A549 (cell line): ENCODE results near the gene KCNQ1. TPM values are rescaled to one million over a fixed set of nuclear protein-coding genes. Genes with fewer than 3 reads are reported as not detected.

Experiments used
- ATAC-seq, 2 experiments: fragments of 200-7000 bp in 1 of 2; fragments of >200 bp in 1 of 2; cut with Nextera tagmentation in 1 of 2; cut with Tn5 transposase in 1 of 2; 3 replicates each; pipeline versions ENCODE4 v1.8.0 to v1.9.1; 2018 to 2020; ENCODE audit warnings: mild to moderate bottlenecking in 1 of 2, moderate library complexity in 1 of 2
- CTCF ChIA-PET: fragments of 300-600 bp; sonication (Branson Sonifier 250); formaldehyde crosslinking; extraction: SDS; loops from one replicate; lab custom pipeline; 2021; ENCODE audit warnings: antibody characterized with exemption, inconsistent platforms; lab: Yijun Ruan, JAX
- POLR2A ChIA-PET: fragments of 350-600 bp; formaldehyde crosslinking; extraction: SDS; loops from one replicate; lab custom pipeline; 2021; ENCODE audit warnings: antibody characterized with exemption, inconsistent platforms; lab: Yijun Ruan, JAX
- DNase-seq, 2 experiments: peaks; one replicate each; pipeline versions ENCODE4 v3.0.0 to v3.0.0-alpha.2; 2011 to 2016; ENCODE audit warnings: low read depth in 1 of 2, low spot score in 1 of 2
- FAIRE-seq: peaks from 2 replicates; lab custom pipeline; 2011; peaks lifted over from hg19 to GRCh38; lab: Jason Lieb, UNC
- H3K27ac ChIP-seq, 2 experiments: fragments of >200 bp; sonication (Bioruptor Twin); formaldehyde crosslinking; 3 replicates each; pipeline ENCODE4 v1.5.1; 2016 to 2017
- H3K4me1 ChIP-seq: fragments of >200 bp; sonication (Bioruptor Twin); formaldehyde crosslinking; 3 replicates; pipeline ENCODE4 v1.6.1; 2016
- H3K4me2 ChIP-seq: fragments of >200 bp; sonication (Bioruptor Twin); formaldehyde crosslinking; 3 replicates; pipeline ENCODE4 v1.6.1; 2016
- H3K4me3 ChIP-seq: fragments of >200 bp; sonication (Bioruptor Twin); formaldehyde crosslinking; 3 replicates; pipeline ENCODE4 v1.5.1; 2016
- H3K9me3 ChIP-seq: fragments of >200 bp; sonication (Bioruptor Twin); formaldehyde crosslinking; 3 replicates; pipeline ENCODE4 v1.6.1; 2016
- BHLHE40 ChIP-seq: IDR thresholded peaks from 2 replicates; pipeline ENCODE4 v1.6.1; 2012; ENCODE audit warnings: low read depth, low read length, inconsistent platforms
- FOSB ChIP-seq: fragments of 250-450 bp; sonication (Bioruptor Pico); IDR thresholded peaks from 2 replicates; pipeline ENCODE4 v1.5.0; 2020; ENCODE audit warnings: mild to moderate bottlenecking, moderate library complexity
- FOSL2 ChIP-seq, 2 experiments: fragments of 450-650 bp in 1 of 2; fragments of >200 bp in 1 of 2; sonication (Bioruptor Twin) in 1 of 2; formaldehyde crosslinking; IDR thresholded peaks; 2 replicates each; pipeline versions ENCODE4 v1.5.0 to v1.6.1; 2016 to 2020; ENCODE audit warnings: mild to moderate bottlenecking in 1 of 2, moderate library complexity in 1 of 2
- HEYL ChIP-seq: fragments of 250-450 bp; sonication (Bioruptor Pico); IDR thresholded peaks from 2 replicates; pipeline ENCODE4 v1.8.0; 2021; ENCODE audit warnings: mild to moderate bottlenecking, moderate library complexity
- JUNB ChIP-seq: fragments of >200 bp; sonication (Bioruptor Twin); formaldehyde crosslinking; IDR thresholded peaks from 2 replicates; pipeline ENCODE4 v1.6.1; 2016
- NR3C1 ChIP-seq: fragments of >200 bp; sonication (Bioruptor Twin); formaldehyde crosslinking; IDR thresholded peaks from 3 replicates; pipeline ENCODE4 v1.6.1; 2017
- RARB ChIP-seq: fragments of 250-450 bp; sonication (Bioruptor Pico); IDR thresholded peaks from 2 replicates; pipeline ENCODE4 v1.8.0; 2021; ENCODE audit warnings: mild to moderate bottlenecking, moderate library complexity
- RFX5 ChIP-seq: fragments of 450-650 bp; IDR thresholded peaks from 2 replicates; pipeline ENCODE4 v1.7.1; 2014; ENCODE audit warnings: antibody characterized with exemption, mild to moderate bottlenecking, moderate library complexity
- WGBS: methylation state at CpG from one replicate; pipeline ENCODE4 v1.1.6; 2017; ENCODE audit errors: missing lambda C conversion rate; 5-methylcytosine and 5-hydroxymethylcytosine counted together
- polyA plus RNA-seq, 4 experiments: library from polyadenylated mRNA; depleted of rRNA in 3 of 4; stranded (reverse); fragments of >200 nt; fragmentation: RNase III in 1 of 4; extraction: RNeasy Plus Mini Kit Qiagen cat#74134 plus additional on column Dnase treatment in 1 of 4; gene quantifications; 2 replicates in 3 of 4; 3 replicates in 1 of 4; pipeline ENCODE4 v1.2.3, GENCODE V29; 2011 to 2017
- TF ChIP-seq, protein P1 (sequence below): fragments of 250-450 bp; sonication (Bioruptor Pico); IDR thresholded peaks from 2 replicates; pipeline ENCODE4 v1.5.0; 2021; ENCODE audit warnings: mild to moderate bottlenecking, moderate library complexity, borderline replicate concordance
- TF ChIP-seq, protein P2 (sequence below): fragments of >200 bp; sonication (Bioruptor Twin); formaldehyde crosslinking; IDR thresholded peaks from 3 replicates; pipeline ENCODE4 v1.6.1; 2016

KCNQ1 gene
- polyA plus RNA-seq, 2 of the 4 experiments (the other 2 are of a cell fraction): 0.14 to 0.17 TPM

DNA sequence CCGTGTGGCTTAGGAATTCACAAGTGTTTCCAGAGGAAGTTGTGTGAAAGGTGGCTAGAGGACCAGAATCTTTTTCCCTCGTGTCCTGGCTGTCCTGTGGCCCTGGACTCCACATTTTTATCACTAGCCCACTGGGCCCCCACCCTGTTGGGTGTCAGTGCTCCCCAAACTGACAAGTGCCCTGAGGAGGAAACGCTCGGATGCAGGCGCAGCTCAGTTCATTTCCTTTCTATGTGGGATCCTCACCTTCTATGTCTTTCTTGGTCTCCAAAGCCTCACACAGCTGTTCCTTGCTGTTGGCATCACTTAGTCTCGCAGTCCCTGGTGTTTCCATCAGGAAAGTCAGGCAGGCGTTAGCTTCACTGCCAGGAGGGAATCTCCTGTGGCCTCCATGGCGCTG is 323.0 kb downstream of the KCNQ1 start:
- no peaks in the 10 kb centered on the region for H3K9me3 ChIP-seq
- no peak for FAIRE-seq
- TF ChIP-seq RFX5 (no peak), NR3C1 (no peak), RARB (CRISPR knock-in tag) (no peak), BHLHE40 (no peak), HEYL (CRISPR knock-in tag) (no peak)
- TF ChIP-seq, protein P1, sequence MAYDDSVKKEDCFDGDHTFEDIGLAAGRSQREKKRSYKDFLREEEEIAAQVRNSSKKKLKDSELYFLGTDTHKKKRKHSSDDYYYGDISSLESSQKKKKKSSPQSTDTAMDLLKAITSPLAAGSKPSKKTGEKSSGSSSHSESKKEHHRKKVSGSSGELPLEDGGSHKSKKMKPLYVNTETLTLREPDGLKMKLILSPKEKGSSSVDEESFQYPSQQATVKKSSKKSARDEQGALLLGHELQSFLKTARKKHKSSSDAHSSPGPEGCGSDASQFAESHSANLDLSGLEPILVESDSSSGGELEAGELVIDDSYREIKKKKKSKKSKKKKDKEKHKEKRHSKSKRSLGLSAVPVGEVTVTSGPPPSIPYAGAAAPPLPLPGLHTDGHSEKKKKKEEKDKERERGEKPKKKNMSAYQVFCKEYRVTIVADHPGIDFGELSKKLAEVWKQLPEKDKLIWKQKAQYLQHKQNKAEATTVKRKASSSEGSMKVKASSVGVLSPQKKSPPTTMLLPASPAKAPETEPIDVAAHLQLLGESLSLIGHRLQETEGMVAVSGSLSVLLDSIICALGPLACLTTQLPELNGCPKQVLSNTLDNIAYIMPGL (CRISPR knock-in tag): no peak
- H3K4me1 ChIP-seq: peaks cover 9% of the 10 kb centered on the region; the same call in 1 of the 3 replicates
- POLR2A ChIA-PET: no interaction called here
- WGBS: 65% methylated on average over 8 of the region's 8 CpGs
- H3K4me3 ChIP-seq: no peak overlapping the region
- CTCF ChIA-PET: interaction anchor here (0.8 kb wide), 1 partner anchor 76 kb away, joined by 3 read pairs; no protein-coding TSS in a partner anchor
- no peak for ATAC-seq
- no peak overlapping the region for H3K27ac ChIP-seq
- no peak overlapping the region for H3K4me2 ChIP-seq
- DNase-seq: no peak

DNA sequence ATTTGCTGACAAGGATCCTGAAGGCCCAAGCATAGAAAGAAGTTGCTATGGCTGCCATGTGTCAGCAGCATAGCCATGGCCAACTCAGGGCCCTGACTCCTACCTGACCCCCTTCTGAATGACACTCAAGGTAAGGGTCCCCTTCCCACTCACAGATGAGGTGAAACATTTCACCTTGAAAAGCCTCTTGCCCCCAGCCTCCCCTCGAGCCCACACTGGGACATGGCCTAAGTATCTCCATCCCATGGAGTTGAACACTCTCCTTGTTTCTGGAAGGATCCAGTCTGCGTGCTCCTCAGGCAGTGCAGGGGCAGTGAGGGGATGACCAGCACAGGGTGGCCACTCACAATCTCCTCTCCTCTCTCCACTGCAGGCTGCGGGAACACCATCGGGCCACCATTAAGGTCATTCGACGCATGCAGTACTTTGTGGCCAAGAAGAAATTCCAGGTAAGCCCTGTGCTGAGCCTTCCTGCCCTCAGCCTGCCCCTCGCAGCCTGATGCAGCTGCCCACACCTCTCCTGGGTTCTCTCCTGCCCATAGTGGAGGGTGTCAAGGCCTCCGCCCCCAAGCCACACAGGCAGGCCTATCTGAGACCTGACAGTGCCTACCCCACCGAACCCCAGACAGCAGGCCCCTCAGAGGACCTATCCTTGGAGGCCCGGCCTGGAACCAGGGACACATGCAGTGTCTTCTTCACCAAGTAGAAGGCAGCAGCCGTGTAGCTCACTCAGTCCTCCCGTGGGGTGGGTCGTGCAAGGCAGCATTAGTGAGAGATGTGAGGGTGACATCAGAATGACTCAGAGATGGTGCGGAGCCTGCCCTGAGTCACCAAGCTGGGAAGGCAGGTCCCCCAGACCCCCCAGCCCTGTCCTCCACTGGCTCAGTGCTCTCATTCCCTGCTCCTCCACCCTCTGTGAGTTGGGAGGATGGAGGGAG is 323.9 kb downstream of the KCNQ1 start:
- Histone ChIP-seq H3K4me2 (peak overlapping the region; percentile 13; the same call in 2 of the 3 replicates), H3K9me3 (no peaks in the 10 kb centered on the region), H3K27ac (peak overlapping the region in 1 of 2 experiments; percentile 57; a peak in 1 of 6 replicates), H3K4me1 (peaks cover 9% of the 10 kb centered on the region; the same call in 1 of the 3 replicates), H3K4me3 (no peak overlapping the region)
- ChIA-PET CTCF (interaction anchor here (1.7 kb wide), 1 partner anchor 10 kb away, joined by 3 read pairs; no protein-coding TSS in a partner anchor), POLR2A (no interaction called here)
- DNase-seq (peak; percentile 14 to 65), ATAC-seq (peak; percentile 69 to 70; a peak in 5 of 6 replicates), FAIRE-seq (no peak)
- TF ChIP-seq JUNB (0 out of 2 replicates have a peak, but pooled peaks have one; percentile 16), FOSB (CRISPR knock-in tag) (no peak), FOSL2 (IDR thresholded peaks at IDR 0.05) (0 out of 2 replicates have a peak, but pooled peaks have one; percentile 21), FOSL2 (CRISPR knock-in tag; IDR thresholded peaks at IDR 0.05) (peak; percentile 38)
- WGBS: 43% methylated on average over 8 of the region's 14 CpGs

DNA sequence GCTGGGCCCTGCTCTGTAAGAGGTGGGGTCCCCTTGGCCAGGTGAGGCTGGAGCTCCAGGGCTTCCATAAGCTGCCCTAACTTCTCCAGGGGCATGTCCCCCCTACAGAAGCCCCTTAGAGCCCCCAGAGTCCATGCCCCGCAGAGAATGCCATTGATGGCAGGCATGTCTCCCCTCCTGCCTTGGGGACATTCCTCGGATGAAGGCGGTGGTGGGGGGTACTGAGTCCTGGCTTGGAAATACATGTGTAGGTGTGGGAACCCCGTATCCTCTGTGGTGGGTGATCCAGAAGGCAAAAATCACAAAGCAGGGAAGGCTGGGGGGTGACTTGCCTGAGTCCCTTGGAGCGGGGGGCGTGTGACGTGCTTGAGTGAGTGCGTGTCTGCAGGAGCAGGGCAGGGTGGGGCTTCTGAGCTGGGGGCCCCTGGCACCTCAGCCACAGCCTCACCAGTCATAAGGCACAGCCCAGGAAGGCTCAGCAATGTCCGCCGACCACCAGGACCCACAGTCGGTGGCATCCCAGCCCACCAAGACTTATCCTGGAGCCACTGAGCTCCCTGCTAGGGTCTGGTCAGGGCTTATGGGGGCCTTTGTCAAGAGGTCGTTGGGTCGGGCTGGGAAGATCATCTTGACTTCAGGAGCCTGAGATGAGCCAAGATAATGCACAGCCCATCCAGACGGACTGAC is 324.7 kb downstream of the KCNQ1 start:
- H3K4me3 ChIP-seq: no peak overlapping the region
- WGBS: 79% methylated on average over 12 of the region's 14 CpGs
- CTCF ChIA-PET: interaction anchor here (1.7 kb wide), 1 partner anchor 11 kb away, joined by 3 read pairs; no protein-coding TSS in a partner anchor

More for the DNA sequence above, 324.7 kb downstream of the KCNQ1 start:
- peak overlapping the region in 1 of 2 experiments; percentile 57; a peak in 1 of 6 replicates for H3K27ac ChIP-seq
- ATAC-seq: no peak
- POLR2A ChIA-PET: no interaction called here
- TF ChIP-seq BHLHE40: no peak
- TF ChIP-seq, protein P2, sequence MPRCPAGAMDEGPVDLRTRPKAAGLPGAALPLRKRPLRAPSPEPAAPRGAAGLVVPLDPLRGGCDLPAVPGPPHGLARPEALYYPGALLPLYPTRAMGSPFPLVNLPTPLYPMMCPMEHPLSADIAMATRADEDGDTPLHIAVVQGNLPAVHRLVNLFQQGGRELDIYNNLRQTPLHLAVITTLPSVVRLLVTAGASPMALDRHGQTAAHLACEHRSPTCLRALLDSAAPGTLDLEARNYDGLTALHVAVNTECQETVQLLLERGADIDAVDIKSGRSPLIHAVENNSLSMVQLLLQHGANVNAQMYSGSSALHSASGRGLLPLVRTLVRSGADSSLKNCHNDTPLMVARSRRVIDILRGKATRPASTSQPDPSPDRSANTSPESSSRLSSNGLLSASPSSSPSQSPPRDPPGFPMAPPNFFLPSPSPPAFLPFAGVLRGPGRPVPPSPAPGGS: no peak
- TF ChIP-seq, all 56 proteins: peak for 0
- H3K9me3 ChIP-seq: no peaks in the 10 kb centered on the region
- FAIRE-seq (no peak), DNase-seq (no peak)
- peak overlapping the region; percentile 13; the same call in 2 of the 3 replicates for H3K4me2 ChIP-seq
- peaks cover 9% of the 10 kb centered on the region; the same call in 1 of the 3 replicates for H3K4me1 ChIP-seq
